GM23338 (cell line): ENCODE measurements around the gene ZBTB1.
A peak's percentile ranks its signal among the peaks of the same experiment; 100 is the strongest.

Source experiments
- CREB1 ChIP-seq: fragments of 250-450 bp; sonication (Bioruptor Pico); IDR thresholded peaks from 2 replicates; pipeline ENCODE4 v1.5.0; 2020; ENCODE audit warnings: low read depth, mild to moderate bottlenecking, moderate library complexity
- CTCF ChIP-seq, 2 experiments: fragments of 200-600 bp in 1 of 2; sonication (generic) in 1 of 2; conservative IDR thresholded peaks; 2 replicates each; pipeline versions ENCODE4 v1.5.1 to v1.6.1; 2016 to 2017; ENCODE audit warnings: antibody characterized with exemption in 2 of 2, low read depth in 2 of 2, mild to moderate bottlenecking in 2 of 2, moderate library complexity in 1 of 2
- EZH2 ChIP-seq: fragments of 200-600 bp; sonication (generic); IDR thresholded peaks from one replicate; pipeline ENCODE4 v1.8.0; 2017; ENCODE audit warnings: antibody characterized with exemption, mild to moderate bottlenecking, low read depth; ENCODE audit not compliant: unreplicated experiment
- JUNB ChIP-seq: IDR thresholded peaks from one replicate; pipeline ENCODE4 v1.6.1; 2016; ENCODE audit warnings: antibody characterized with exemption; ENCODE audit not compliant: unreplicated experiment
- NANOG ChIP-seq: IDR thresholded peaks from 2 replicates; pipeline ENCODE4 v1.6.1; 2016; ENCODE audit warnings: antibody characterized with exemption, borderline replicate concordance
- POLR2AphosphoS5 ChIP-seq: IDR thresholded peaks from 2 replicates; pipeline ENCODE4 v1.6.1; 2016; ENCODE audit warnings: antibody characterized with exemption, low read depth
- REST ChIP-seq: IDR thresholded peaks from one replicate; pipeline ENCODE4 v1.6.1; 2018; ENCODE audit warnings: antibody characterized with exemption; ENCODE audit not compliant: unreplicated experiment
- ZNF114 ChIP-seq: fragments of 250-450 bp; sonication (Bioruptor Pico); IDR thresholded peaks from 2 replicates; pipeline ENCODE4 v1.5.0; 2020; ENCODE audit warnings: mild to moderate bottlenecking, moderate library complexity

GRCh38 chr14:64504310-64504896 is at the start of gene ZBTB1:
- no peak for TF ChIP-seq REST
- TF ChIP-seq EZH2: no peak
- no peak for TF ChIP-seq CTCF (conservative IDR thresholded peaks at IDR 0.05; ENCODE audit: low read depth in 2 of 2)
- TF ChIP-seq ZNF114 (CRISPR knock-in tag): no peak
- no peak for TF ChIP-seq NANOG
- peak; percentile 66 for TF ChIP-seq POLR2AphosphoS5
- no peak for TF ChIP-seq JUNB
- peak; percentile 63 for TF ChIP-seq CREB1 (CRISPR knock-in tag)
